Measurements from ENCODE around the gene BLTP2. TPM values are rescaled to one million over a fixed set of nuclear protein-coding genes. Genes with fewer than 3 reads are reported as not detected.
A peak's percentile ranks its signal among the peaks of the same experiment; 100 is the strongest.
"Not testable (repeated sequence)": the region's sequence is repeated elsewhere in the genome, so short reads cannot be mapped to it uniquely, and the experiment has no call there.

The BLTP2 gene
- 10 to 100 TPM; 83.8 to 91.6 (median 89.3) TPM for polyA plus RNA-seq (ENCODE audit: insufficient read length in 3 of 3)

DNA sequence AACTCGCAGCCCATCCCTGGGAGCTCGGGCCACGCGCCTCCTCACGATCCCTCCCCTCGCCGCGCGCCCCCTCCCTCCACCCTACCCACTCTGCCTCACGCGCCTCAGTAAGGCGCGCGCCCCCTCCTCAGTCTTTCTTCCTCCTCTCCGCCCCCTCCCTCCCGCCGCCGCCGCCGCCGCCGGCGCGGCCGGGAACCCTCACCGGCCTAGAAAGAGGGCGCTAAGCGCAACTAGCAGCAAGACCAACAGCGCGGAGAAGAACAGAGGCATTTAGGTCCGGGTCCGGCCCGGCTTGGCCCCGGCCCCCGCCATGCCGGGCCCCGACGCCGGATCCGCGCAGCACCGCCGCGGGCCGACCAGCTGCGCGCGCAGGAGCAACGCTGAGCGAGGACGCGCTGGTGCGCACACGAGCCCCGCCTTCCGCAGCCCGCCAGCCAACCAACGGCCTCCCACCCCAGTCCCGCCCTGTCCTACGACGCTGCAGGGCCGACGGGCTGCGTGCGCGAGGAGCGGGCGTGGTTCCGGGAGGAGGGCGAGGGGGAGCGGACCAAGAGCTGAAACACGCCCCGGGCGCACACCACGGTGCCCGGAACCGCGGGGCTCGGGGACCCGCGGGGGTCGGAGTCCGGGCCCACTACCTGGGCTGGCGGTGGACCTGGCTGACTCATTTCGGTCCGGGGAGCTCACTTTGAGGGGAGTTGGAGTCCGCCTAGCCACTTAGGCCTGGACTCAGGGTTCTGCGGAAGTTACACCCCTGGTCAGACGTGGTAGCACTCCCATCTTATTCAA lies at the start of gene BLTP2:
TSS of gene BLTP2 (minus strand) at position 372 of the 789 bp plus-strand sequence. CDS start at position 270, 102 bp downstream.
- peak; percentile 80 to 89 (median 87) for DNase-seq (ENCODE audit: low read depth in 3 of 3, low spot score in 2 of 3)

DNA sequence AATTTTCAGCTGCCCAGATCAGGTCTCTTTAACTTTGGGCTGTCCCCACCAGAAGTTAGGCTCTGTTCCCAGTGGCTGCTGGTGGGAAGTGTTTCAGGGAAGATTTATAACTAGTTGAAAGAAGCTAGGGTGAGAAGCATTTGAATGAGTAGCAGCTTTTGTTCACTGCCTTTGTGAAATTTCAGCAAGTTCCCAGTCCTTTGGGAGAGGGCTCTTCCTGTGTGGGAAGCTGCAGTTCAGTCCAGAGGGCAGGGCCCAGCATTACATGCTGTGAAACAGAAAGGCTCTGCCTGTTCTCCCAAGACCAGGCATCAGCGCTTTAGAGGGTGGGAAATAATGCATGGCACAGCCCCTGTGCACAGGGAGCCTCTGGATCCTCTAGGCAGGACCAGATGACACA lies 48.9 kb upstream of the BLTP2 start:
- no peak for DNase-seq (ENCODE audit: low read depth in 3 of 3, low spot score in 2 of 3)

DNA sequence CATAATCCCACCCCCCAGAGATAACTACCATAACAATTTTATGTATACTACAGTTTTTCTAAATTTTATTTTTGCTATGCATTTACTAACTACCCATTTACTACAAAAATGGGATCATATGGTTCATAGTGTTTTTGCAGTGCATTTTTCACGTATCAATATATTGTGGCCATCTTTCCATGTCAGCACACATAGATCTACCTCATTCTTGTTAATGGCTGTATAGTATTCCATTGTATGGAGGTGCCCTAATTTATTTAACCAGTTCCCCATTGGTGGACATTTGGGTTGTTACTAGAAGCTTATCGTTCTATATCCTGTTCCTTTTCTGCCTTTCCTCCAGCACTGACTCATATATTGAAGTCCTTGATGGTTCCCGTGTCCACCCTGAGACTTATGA lies 44.1 kb upstream of the BLTP2 start:
- DNase-seq (ENCODE audit: low read depth in 3 of 3, low spot score in 2 of 3): no peak

DNA sequence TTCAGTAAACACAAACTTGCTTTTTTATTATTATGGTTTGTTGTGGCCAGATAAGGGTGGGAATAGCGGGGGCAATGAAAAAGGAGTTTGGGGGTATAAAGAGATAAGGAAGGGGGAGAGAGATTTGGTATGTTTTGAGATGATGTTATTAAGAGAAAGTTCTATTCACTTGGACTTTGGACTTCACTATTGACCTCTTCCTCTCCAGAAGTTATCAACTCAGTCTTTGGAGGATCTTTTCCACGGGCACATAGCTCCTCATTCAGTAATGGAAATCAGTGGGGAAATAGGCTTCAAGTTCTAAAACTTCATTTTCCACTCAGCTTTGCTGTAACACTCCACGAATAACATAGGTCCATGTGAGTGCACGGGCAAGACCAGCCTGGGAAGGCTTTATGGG lies 43.5 kb upstream of the BLTP2 start:
- DNase-seq (ENCODE audit: low read depth in 3 of 3, low spot score in 2 of 3): no peak

DNA sequence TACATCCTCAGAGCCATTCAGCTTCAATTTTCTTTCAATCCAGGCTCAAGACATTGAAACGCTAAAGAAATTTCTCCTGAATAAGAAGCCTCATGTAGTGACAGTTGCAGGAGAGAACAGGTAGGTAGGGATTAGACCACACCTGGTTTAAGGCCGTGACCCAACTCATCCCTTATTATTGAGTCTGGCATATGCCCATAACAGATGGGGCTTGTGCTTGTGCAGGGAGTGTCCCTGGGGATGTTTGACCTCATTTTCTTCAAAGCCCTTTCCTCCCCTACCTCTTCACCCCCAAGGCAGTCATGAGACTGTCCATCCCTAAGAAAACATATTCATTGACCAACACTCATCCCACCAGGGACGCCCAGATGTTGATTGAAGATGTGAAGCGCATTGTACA lies 41.3 kb upstream of the BLTP2 start:
- no peak for DNase-seq (ENCODE audit: low read depth in 3 of 3, low spot score in 2 of 3)

DNA sequence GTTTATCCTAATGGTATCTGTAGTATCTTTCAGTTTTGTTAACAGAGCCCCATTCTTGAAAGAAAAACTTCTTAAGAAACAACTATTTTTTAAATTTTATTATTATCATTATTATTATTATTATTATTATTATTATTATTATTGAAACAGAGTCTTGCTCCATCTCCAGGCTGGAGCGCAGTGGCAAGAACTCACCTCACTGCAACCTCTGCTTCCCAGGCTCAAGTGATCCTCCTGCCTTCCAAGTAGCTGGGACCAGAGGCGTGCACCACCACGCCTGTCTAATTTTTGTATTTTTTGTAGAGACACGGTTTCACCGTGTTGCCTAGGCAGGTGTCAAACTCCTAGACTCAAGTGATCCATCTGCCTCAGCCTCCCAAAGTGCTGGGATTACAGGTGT lies 40.4 kb upstream of the BLTP2 start:
- no peak for DNase-seq (ENCODE audit: low read depth in 3 of 3, low spot score in 2 of 3)

DNA sequence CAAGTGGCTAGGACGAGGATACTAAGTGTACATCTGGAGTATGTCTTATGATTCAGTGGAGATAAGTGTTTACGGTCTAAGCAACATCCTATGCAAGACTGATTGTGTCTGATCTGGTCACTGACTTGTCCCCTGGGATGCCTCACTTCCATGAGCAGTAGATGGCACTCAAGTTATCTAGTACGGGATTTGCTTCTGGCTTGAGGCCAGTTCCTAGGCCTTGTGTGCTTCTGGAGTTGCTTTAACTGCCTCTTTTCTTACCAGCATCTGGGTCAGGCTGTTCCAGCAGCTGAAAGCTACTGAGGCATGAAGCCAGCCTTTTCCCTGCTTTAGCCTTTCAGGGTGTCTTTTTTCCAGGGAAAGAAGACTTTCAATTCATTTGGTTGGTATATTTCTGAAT lies 40.0 kb upstream of the BLTP2 start:
- no peak for DNase-seq (ENCODE audit: low read depth in 3 of 3, low spot score in 2 of 3)

DNA sequence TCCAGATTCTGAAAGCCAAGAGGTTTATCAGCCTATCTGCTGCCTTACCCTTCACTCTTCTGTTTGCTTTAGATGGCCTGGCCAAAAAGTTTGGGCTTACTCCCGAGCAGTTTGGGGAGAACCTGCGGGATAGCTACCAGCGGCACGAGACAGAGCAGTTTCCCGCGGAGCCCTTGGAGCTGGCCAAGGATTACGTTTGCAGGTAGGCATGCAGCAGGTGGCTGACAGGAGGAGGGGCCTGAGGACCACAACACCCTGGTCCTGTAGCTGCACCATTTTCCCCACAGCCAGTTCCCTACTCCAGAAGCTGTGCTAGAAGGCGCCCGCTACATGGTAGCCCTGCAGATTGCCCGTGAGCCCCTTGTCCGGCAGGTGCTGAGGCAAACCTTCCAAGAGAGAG lies 37.7 kb upstream of the BLTP2 start:
- DNase-seq (ENCODE audit: low read depth in 3 of 3, low spot score in 2 of 3): no peak

DNA sequence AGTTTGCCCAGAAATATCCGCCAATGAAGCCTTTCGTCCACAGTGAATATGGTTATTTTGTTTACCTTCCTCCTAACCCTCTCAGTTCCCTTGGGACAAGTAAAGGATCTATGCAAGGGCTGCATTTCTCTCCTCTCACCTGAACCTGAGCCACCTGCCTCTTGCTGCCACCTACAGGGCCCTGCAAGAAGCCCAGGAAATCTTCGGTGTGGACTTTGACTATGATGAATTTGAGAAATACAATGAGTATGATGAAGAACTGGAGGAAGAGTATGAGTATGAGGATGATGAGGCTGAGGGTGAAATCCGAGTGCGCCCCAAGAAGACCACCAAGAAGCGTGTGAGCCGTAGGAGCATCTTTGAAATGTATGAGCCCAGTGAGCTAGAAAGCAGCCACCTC lies 31.0 kb upstream of the BLTP2 start:
- no peak for DNase-seq (ENCODE audit: low read depth in 3 of 3, low spot score in 2 of 3)

DNA sequence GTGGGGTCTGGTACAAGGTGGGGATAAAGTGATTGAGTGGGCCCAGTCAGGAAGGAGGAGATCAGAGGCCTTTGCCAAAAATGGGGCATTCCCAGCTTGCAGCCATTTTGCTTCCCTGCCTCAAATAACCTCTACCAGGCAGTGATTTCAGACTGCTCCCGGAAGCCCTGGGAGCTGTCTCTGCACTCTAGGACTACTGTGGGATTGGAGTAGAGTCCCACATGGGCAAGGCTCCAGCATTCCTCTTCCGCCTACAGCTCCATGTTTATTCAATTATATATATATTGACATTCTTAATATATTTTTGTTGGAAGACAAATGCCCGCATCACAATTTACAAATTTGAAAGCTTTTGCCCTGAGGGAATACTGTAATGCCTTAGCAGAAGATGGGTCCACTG lies 30.5 kb upstream of the BLTP2 start:
- no peak for DNase-seq (ENCODE audit: low read depth in 3 of 3, low spot score in 2 of 3)

DNA sequence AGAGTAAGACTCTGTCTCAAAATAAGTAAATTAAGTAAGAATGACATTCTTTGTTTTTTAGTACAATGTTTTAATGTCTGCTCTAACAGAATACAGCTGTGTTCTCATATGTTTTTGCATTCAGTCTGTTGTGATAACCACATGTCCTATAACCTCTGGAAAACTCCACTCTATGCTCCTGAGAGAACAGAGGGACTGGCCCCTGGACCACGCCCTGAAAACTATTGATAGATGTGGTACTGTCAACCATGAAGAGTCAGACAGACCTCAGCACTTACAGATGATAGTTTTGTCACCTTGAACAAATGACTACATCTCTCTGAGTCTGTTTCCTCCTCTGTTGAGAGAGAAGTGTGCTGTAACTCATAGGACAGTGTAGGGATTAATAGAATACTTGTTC lies 25.0 kb upstream of the BLTP2 start:
- DNase-seq (ENCODE audit: low read depth in 3 of 3, low spot score in 2 of 3): no peak

DNA sequence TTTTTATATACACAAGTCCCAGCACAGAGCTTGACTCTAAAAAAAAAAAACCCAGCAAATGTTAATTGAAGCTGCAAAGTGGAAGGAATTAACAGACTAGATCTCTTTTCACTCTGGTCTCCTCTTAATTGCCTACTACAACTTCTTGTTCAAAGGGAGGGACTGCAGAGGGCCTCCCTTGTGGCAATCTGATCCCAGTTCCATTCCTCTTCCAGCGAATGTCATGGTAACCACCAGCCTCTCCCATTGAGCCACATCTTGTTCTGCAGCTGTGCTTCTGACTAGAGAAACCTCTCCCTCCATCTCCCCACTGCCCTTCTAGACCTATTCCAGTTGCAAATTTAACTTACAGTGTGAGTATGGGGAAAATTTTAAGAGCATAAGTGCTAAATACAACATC lies 22.9 kb upstream of the BLTP2 start:
- DNase-seq (ENCODE audit: low read depth in 3 of 3, low spot score in 2 of 3): no peak

DNA sequence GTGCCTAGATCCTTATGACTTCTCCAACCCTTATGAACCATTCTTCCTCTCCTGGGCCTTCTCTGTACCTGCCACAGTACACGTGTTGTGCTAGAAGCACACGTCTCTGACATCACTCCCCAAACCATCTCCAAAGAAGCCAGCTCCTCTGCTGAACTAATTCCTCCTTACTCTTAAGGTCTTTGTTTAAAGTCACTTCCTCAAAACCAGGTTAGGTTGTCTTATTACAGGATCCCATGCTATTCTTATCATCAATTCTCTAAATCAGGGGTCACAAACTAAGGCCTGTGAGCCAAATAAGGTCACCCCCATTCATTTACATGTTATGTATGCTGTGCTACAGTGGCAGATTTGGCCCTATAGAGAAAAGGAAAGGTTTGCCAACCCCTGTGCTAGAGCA lies 21.0 kb upstream of the BLTP2 start:
- DNase-seq (ENCODE audit: low read depth in 3 of 3, low spot score in 2 of 3): no peak

DNA sequence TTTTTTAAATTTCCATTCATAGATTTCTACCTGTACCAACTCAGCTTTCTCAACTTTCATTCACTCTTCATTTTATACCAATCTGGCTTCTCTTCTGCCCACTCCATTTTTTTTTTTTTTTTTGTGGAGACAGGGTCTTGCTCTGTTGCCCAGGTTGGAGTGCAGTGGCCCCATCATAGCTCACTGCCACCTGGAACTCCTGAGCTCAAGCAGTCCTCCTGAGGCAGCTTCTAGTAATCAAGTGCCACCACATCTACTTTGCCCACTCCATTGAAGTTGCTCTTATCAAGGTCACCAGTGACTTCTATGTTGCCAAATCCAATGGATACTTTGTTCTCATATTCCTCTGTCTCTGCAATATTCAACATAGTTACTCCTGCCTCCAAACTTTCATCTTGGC lies 18.8 kb upstream of the BLTP2 start:
- DNase-seq (ENCODE audit: low read depth in 3 of 3, low spot score in 2 of 3): no peak

DNA sequence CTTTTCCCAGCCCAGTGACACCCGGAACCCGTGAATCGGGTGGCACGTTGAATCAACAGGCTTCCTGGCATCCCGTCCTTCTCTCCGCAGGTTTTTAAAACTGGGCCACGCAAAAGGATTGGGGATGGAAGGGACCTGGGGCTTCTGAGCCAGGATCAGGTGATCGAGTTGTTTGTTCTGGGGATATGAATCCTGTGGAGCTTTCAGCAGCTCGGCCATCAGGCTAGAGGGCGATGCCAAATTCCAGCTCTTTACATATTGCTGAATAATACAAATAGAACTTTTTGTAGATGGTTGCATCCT lies 17.5 kb upstream of the BLTP2 start:
- no peak for DNase-seq (ENCODE audit: low read depth in 3 of 3, low spot score in 2 of 3)

DNA sequence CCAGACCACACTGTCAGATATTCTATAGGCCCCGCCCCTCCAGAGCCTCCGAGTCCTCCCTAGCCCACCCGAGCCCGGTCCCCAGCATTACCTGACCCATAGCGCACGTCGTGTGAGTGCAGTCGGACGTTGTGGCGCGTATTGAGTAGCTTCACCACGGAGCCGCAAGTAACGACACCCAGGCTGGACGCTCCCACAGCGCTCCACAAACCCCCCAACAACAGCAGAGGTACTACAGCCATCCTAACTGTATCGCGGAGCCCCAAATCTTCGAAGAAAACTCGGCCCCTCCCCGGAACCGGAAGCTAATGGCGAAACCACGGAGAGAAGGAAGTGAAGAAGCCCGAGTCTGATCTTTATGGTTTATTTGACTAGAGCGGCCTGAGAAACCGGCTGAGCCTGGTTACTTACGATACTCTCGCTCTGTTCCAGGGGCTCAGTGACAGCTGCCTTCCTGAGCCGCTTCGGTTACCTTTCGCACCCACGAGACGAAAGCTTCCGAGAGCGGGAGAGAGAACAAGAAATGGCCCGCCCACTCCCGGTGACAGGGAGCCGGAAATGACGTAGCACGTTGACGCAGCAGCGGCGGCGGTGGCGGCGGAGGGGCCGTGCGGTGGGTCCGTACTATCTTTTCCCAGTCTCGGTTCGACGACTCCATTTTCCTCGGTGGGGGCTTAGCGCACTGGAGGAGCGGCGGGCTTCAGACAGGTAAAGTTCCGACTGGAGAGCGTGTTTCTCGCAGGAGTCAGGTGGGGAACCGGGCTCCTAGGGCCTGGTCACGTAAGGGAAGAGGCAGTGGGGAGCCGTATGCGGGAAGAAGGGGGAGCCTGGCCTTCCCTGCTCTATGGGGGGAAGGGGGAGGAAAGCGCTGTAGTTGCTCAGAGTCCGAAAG lies 16.9 kb upstream of the BLTP2 start, which contains the start of the genes SDF2 and SUPT6H:
TSS of gene SDF2 (minus strand) at position 272 of the 892 bp plus-strand sequence. CDS start at position 242, 30 bp downstream.
TSS of gene SUPT6H (plus strand) at position 571 of the 892 bp plus-strand sequence. CDS start 11,197 bp downstream, outside the sequence.
- DNase-seq (ENCODE audit: low read depth in 3 of 3, low spot score in 2 of 3): peak; percentile 89 to 90 (median 90)

DNA sequence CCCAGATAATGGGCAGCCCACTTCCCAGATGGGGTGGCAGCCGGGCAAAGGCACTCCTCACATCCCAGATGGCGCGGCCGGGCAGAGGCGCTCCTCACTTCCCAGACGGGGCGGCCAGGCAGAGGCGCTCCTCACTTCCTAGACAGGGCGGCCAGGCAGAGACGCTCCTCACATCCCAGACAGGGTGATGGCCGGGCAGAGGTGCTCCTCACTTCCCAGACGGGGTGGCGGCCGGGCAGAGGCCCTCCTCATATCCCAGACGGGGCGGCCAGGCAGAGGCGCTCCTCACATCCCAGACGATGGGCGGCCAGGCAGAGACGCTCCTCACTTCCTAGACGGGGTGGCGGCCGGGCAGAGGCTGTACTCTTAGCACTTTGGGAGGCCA lies 14.5 kb upstream of the BLTP2 start:
- DNase-seq (ENCODE audit: low read depth in 3 of 3, low spot score in 2 of 3): not testable (repeated sequence)

DNA sequence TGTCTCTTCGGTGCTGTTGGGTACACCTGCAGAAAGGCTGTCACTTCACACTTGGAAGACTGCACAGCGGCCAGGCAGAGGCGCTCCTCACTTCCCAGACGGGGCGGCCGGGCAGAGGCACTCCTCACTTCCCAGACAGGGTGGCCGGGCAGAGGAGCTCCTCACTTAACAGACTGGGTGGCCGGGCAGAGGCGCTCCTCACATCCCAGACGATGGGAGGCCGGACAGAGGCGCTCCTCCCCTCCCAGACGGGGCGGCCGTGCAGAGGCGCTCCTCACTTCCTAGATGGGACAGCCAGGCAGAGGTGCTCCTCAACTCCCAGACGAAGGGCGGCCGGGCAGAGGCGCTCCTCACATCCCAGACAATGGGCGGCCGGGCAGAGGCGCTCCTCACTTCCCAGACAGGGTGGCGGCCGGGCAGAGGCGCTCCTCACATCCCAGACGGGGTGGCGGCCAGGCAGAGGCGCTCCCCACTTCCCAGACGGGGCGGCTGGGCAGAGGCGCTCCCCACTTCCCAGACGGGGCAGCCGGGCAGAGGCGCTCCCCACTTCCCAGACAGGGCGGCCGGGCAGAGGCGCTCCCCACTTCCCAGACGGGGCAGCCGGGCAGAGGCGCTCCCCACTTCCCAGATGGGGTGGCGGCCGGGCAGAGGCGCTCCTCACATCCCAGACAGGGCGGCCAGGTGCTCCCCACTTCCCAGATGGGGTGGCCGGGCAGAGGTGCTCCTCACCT lies 14.0 kb upstream of the BLTP2 start:
- DNase-seq (ENCODE audit: low read depth in 3 of 3, low spot score in 2 of 3): not testable (repeated sequence)

DNA sequence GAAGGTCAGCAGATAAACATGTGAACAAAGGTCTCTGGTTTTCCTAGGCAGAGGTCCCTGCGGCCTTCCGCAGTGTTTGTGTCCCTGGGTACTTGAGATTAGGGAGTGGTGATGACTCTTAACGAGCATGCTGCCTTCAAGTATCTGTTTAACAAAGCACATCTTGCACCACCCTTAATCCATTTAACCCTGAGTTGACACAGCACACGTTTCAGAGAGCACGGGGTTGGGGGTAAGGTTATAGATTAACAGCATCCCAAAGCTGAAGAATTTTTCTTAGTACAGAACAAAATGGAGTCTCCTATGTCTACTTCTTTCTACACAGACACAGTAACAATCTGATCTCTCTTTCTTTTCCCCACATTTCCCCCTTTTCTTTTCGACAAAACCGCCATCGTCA lies 13.4 kb upstream of the BLTP2 start:
- DNase-seq (ENCODE audit: low read depth in 3 of 3, low spot score in 2 of 3): not testable (repeated sequence)

DNA sequence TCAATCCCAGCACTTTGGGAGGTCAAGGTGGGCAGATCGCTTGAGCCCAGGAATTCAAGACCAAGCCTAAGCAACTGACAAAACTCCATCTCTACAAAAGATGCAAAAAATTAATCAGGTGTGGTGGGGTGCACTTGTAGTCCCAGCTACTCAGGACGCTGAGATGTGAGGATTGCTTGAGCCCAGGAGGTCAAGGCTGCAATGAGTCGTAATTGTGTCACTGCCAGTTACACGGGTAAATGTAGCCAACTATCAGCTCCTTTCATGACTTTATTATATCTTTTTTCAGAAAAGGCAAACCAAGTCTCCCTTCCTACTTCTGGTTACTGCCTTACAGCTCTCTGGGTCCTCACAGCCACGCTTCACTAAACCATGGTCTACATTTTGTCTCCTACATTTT lies 12.8 kb upstream of the BLTP2 start:
- DNase-seq (ENCODE audit: low read depth in 3 of 3, low spot score in 2 of 3): no peak

DNA sequence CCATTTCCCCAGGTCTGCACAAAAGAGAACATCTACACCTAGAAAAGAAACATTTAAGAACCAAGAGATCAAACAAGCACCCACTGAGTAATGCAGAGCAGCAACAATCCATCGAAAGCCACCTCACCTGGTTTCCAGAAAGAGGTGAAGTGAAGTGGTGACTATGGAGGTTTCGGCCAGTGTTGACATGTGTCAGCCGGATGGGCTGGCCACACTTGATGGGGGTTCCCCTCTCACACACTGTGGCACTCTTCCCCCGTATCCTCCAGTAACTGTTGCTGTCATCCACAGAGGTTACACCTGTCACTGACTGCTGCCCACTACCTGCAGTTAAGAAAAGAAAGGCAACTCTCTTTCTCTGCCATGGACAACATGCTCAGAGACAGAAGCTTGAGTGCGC lies 10.2 kb upstream of the BLTP2 start:
- DNase-seq (ENCODE audit: low read depth in 3 of 3, low spot score in 2 of 3): no peak
